A549 (cell line): ENCODE data around the gene CATSPER4. TPM values are rescaled to one million over a fixed set of nuclear protein-coding genes. Genes with fewer than 3 reads are reported as not detected.

Experiments used
- ATAC-seq, 2 experiments: fragments of 200-7000 bp in 1 of 2; fragments of >200 bp in 1 of 2; cut with Nextera tagmentation in 1 of 2; cut with Tn5 transposase in 1 of 2; 3 replicates each; pipeline versions ENCODE4 v1.8.0 to v1.9.1; 2018 to 2020; ENCODE audit warnings: mild to moderate bottlenecking in 1 of 2, moderate library complexity in 1 of 2
- CTCF ChIA-PET: fragments of 300-600 bp; sonication (Branson Sonifier 250); formaldehyde crosslinking; extraction: SDS; loops from one replicate; lab custom pipeline; 2021; ENCODE audit warnings: antibody characterized with exemption, inconsistent platforms; lab: Yijun Ruan, JAX
- POLR2A ChIA-PET: fragments of 350-600 bp; formaldehyde crosslinking; extraction: SDS; loops from one replicate; lab custom pipeline; 2021; ENCODE audit warnings: antibody characterized with exemption, inconsistent platforms; lab: Yijun Ruan, JAX
- DNase-seq, 2 experiments: peaks; one replicate each; pipeline versions ENCODE4 v3.0.0 to v3.0.0-alpha.2; 2011 to 2016; ENCODE audit warnings: low read depth in 1 of 2, low spot score in 1 of 2
- FAIRE-seq: peaks from 2 replicates; lab custom pipeline; 2011; peaks lifted over from hg19 to GRCh38; lab: Jason Lieb, UNC
- H3K27ac ChIP-seq, 2 experiments: fragments of >200 bp; sonication (Bioruptor Twin); formaldehyde crosslinking; 3 replicates each; pipeline ENCODE4 v1.5.1; 2016 to 2017
- H3K4me1 ChIP-seq: fragments of >200 bp; sonication (Bioruptor Twin); formaldehyde crosslinking; 3 replicates; pipeline ENCODE4 v1.6.1; 2016
- H3K4me2 ChIP-seq: fragments of >200 bp; sonication (Bioruptor Twin); formaldehyde crosslinking; 3 replicates; pipeline ENCODE4 v1.6.1; 2016
- H3K4me3 ChIP-seq: fragments of >200 bp; sonication (Bioruptor Twin); formaldehyde crosslinking; 3 replicates; pipeline ENCODE4 v1.5.1; 2016
- H3K9me3 ChIP-seq: fragments of >200 bp; sonication (Bioruptor Twin); formaldehyde crosslinking; 3 replicates; pipeline ENCODE4 v1.6.1; 2016
- BCL3 ChIP-seq: fragments of >200 bp; sonication (Bioruptor Twin); formaldehyde crosslinking; IDR thresholded peaks from 3 replicates; pipeline ENCODE4 v1.6.1; 2016
- CBX2 ChIP-seq: fragments of 200-600 bp; sonication (generic); IDR thresholded peaks from 2 replicates; pipeline ENCODE4 v1.6.1; 2016; ENCODE audit warnings: low read depth, mild to moderate bottlenecking, borderline replicate concordance
- CHD2 ChIP-seq: fragments of 150-350 bp; IDR thresholded peaks from 2 replicates; pipeline ENCODE4 v1.6.1; 2014; ENCODE audit warnings: low read length; ENCODE audit not compliant: partially characterized antibody
- CTCF ChIP-seq: fragments of >200 bp; sonication (Bioruptor Twin); formaldehyde crosslinking; IDR thresholded peaks from 3 replicates; pipeline ENCODE4 v1.5.1; 2016
- EHMT2 ChIP-seq: fragments of 200-600 bp; sonication (generic); IDR thresholded peaks from 2 replicates; pipeline ENCODE4 v1.6.1; 2016; ENCODE audit warnings: antibody characterized with exemption, low read depth, mild to moderate bottlenecking, moderate library complexity
- HMGXB4 ChIP-seq: fragments of 250-450 bp; sonication (Bioruptor Pico); IDR thresholded peaks from 2 replicates; pipeline ENCODE4 v1.5.0; 2021; ENCODE audit warnings: mild to moderate bottlenecking, moderate library complexity, borderline replicate concordance
- KDM1A ChIP-seq: fragments of 200-600 bp; sonication (generic); IDR thresholded peaks from 2 replicates; pipeline ENCODE4 v1.6.1; 2016; ENCODE audit warnings: low read depth, mild to moderate bottlenecking
- MYC ChIP-seq: IDR thresholded peaks from 2 replicates; pipeline ENCODE4 v1.6.1; 2012; ENCODE audit warnings: mild to moderate bottlenecking, inconsistent platforms, low read length, improper control_type of control experiment, borderline replicate concordance
- NFE2L2 ChIP-seq: fragments of 150-350 bp; conservative IDR thresholded peaks from 2 replicates; pipeline ENCODE4 v1.6.1; 2014; ENCODE audit warnings: low read length
- PBX3 ChIP-seq: IDR thresholded peaks from 2 replicates; pipeline ENCODE4 v1.6.1; 2012
- RAD21 ChIP-seq, 2 experiments: fragments of >200 bp in 1 of 2; sonication (Bioruptor Twin) in 1 of 2; formaldehyde crosslinking in 1 of 2; IDR thresholded peaks in 1 of 2; conservative IDR thresholded peaks in 1 of 2; 2 replicates in 1 of 2; 3 replicates in 1 of 2; pipeline ENCODE4 v1.6.1; 2012 to 2018; ENCODE audit warnings: inconsistent platforms in 1 of 2
- RCOR1 ChIP-seq: fragments of 150-350 bp; IDR thresholded peaks from 2 replicates; pipeline ENCODE4 v1.6.1; 2014; ENCODE audit warnings: antibody characterized with exemption, low read length, low read depth
- REST ChIP-seq: fragments of 200-600 bp; sonication (generic); IDR thresholded peaks from 2 replicates; pipeline ENCODE4 v1.6.1; 2016; ENCODE audit warnings: antibody characterized with exemption, mild to moderate bottlenecking, moderate library complexity
- RFX5 ChIP-seq: fragments of 450-650 bp; IDR thresholded peaks from 2 replicates; pipeline ENCODE4 v1.7.1; 2014; ENCODE audit warnings: antibody characterized with exemption, mild to moderate bottlenecking, moderate library complexity
- SMC3 ChIP-seq: fragments of >200 bp; sonication (Bioruptor Twin); formaldehyde crosslinking; IDR thresholded peaks from 3 replicates; pipeline ENCODE4 v1.6.1; 2018; ENCODE audit warnings: inconsistent platforms
- TP53 ChIP-seq: fragments of 250-450 bp; sonication (Bioruptor Pico); IDR thresholded peaks from 2 replicates; pipeline ENCODE4 v1.5.0; 2021; ENCODE audit warnings: mild to moderate bottlenecking, moderate library complexity
- USF2 ChIP-seq: fragments of 450-650 bp; IDR thresholded peaks from 2 replicates; pipeline ENCODE4 v1.6.1; 2014; ENCODE audit warnings: antibody characterized with exemption
- ZFP36 ChIP-seq: fragments of 450-650 bp; IDR thresholded peaks from 2 replicates; pipeline ENCODE4 v1.6.1; 2014; ENCODE audit warnings: borderline replicate concordance; ENCODE audit not compliant: partially characterized antibody
- WGBS: methylation state at CpG from one replicate; pipeline ENCODE4 v1.1.6; 2017; ENCODE audit errors: missing lambda C conversion rate; 5-methylcytosine and 5-hydroxymethylcytosine counted together
- polyA minus RNA-seq: library from RNA; depleted of rRNA, polyadenylated mRNA; stranded (reverse); fragments of >200 nt; gene quantifications from 2 replicates; pipeline ENCODE4 v1.2.3, GENCODE V29; 2011; rRNA and poly(A)+ RNA removed
- polyA plus RNA-seq, 4 experiments: library from polyadenylated mRNA; depleted of rRNA in 3 of 4; stranded (reverse); fragments of >200 nt; fragmentation: RNase III in 1 of 4; extraction: RNeasy Plus Mini Kit Qiagen cat#74134 plus additional on column Dnase treatment in 1 of 4; gene quantifications; 2 replicates in 3 of 4; 3 replicates in 1 of 4; pipeline ENCODE4 v1.2.3, GENCODE V29; 2011 to 2017

The CATSPER4 gene
- polyA plus RNA-seq (2011; rRNA removed) (not detected in 2 replicates), polyA plus RNA-seq (2017; fragmentation: RNase III; extraction: RNeasy Plus Mini Kit Qiagen cat#74134 plus additional on column Dnase treatment) (not detected in 3 replicates), polyA minus RNA-seq (not detected in 2 replicates)
- polyA plus RNA-seq (2012; cell fraction: cytosol; rRNA removed): not detected in 2 replicates
- polyA plus RNA-seq (2012; cell fraction: nucleus; rRNA removed): not detected in 2 replicates

DNA sequence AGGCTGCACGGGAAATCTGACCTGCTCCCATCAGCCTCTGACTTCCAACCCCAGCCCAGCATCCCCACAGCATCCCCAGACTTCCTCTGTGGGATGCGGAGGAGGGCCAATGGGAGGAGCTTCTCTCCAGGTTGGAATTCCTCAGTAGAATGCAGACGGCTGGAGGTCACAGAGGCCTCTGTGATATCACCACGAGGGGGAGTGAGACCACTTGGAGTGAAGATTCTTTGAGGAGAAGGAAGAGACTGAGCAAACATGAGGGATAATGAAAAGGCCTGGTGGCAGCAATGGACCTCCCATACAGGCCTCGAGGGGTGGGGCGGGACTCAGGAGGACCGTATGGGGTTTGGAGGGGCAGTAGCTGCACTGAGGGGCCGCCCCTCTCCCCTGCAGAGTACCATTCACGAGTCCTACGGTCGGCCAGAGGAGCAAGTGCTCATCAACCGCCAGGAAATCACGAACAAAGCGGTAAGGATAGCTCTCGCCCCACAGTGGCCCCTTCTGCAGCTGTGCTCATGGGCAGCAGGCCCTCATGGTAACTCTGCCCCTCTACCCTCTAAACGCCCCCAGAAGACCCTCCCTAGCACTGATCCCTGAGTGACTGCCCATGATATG, at the start of gene CATSPER4:
CATSPER4 (plus strand) TSS at position 230 of the 615 bp plus-strand sequence; CDS start at position 256, 26 bp downstream.
- TF ChIP-seq REST (no peak), RAD21 (conservative IDR thresholded peaks at IDR 0.05 in 1 of 2, IDR thresholded peaks at IDR 0.05 in 1 of 2) (peak in 1 of 2 experiments; percentile 31; a peak in 1 of 5 replicates)
- FAIRE-seq (no peak), ATAC-seq (peak; percentile 62 to 81; a peak in 5 of 6 replicates), DNase-seq (peak; percentile 44 to 57)
- Histone ChIP-seq H3K9me3 (no peaks in the 10 kb centered on the region), H3K4me3 (no peak within 1 kb of the TSS), H3K27ac (no peak within 1 kb of the TSS), H3K4me1 (no peaks in the 10 kb centered on the region), H3K4me2 (no peak within 1 kb of the TSS)
- WGBS: 55% methylated on average over 12 of the region's 16 CpGs
- POLR2A ChIA-PET: no interaction called here
- CTCF ChIA-PET: interaction anchor here (0.7 to 3.2 kb wide), 7 partner anchors 14 to 201 kb away, joined by 3 to 15 read pairs (median 3); partner anchors contain the start of genes CEP85 and ZNF593

DNA sequence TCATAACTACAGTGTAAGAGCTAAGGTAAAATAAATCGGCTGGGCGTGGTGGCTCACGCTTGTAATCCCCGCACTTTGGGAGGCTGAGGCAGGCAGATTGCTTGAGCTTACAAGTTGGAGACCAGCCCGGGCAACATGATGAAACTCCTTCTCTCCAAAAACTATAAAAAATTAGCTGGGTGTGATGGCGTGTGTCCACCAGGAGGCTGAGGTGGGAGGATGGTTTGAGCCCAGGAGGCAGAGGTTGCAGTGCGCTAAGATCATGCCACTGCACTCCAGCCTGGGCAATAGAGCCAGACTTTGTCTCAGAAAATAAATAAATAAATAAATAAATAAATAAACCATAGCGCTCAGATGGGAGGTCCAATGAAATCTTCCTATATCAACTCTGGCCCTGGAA, 48.2 kb upstream of the CATSPER4 start:
- FAIRE-seq (no peak), ATAC-seq (no peak), DNase-seq (no peak)
- Histone ChIP-seq H3K9me3 (no peaks in the 10 kb centered on the region), H3K4me3 (no peak overlapping the region), H3K4me2 (no peak overlapping the region), H3K4me1 (no peaks in the 10 kb centered on the region), H3K27ac (no peak overlapping the region)
- TF ChIP-seq USF2 (no peak), TP53 (CRISPR knock-in tag) (no peak), RAD21 (conservative IDR thresholded peaks at IDR 0.05 in 1 of 2, IDR thresholded peaks at IDR 0.05 in 1 of 2) (no peak), PBX3 (no peak), EHMT2 (no peak), CTCF (no peak), CHD2 (no peak), ZFP36 (no peak), KDM1A (no peak), MYC (no peak), RCOR1 (no peak), BCL3 (no peak), HMGXB4 (CRISPR knock-in tag) (no peak), SMC3 (no peak), CBX2 (no peak), NFE2L2 (no peak), RFX5 (no peak)
- ChIA-PET CTCF (interaction anchor here (1.0 to 10.3 kb wide), 6 partner anchors 9 to 38 kb away, joined by 3 to 143 read pairs (median 4); partner anchors contain the start of genes FAM110D, PDIK1L and ZNF593), POLR2A (no interaction called here)
- 91% methylated on average over 8 of the region's 8 CpGs for WGBS
